WTC11 (cell line): ENCODE measurements around the gene OIP5.

ENCODE experiments used
- NFYB ChIP-seq: sonication (generic); formaldehyde crosslinking; conservative IDR thresholded peaks from 2 replicates; pipeline ENCODE4 v1.8.0; 2022; ENCODE audit warnings: low read depth, missing genetic modification reagents
- ZNF232 ChIP-seq: sonication (generic); formaldehyde crosslinking; IDR thresholded peaks from 2 replicates; pipeline ENCODE4 v1.8.0; 2022; ENCODE audit warnings: mild to moderate bottlenecking, missing genetic modification reagents
- ZNF263 ChIP-seq: sonication (generic); formaldehyde crosslinking; IDR thresholded peaks from 2 replicates; pipeline ENCODE4 v1.8.1; 2022; ENCODE audit warnings: low read depth, mild to moderate bottlenecking, moderate library complexity, missing genetic modification reagents
- TF ChIP-seq, protein P1 (sequence below): fragments of 200-600 bp; IDR thresholded peaks from 2 replicates; pipeline ENCODE4 v1.8.0; 2022; ENCODE audit warnings: antibody characterized with exemption
- TF ChIP-seq, protein P2 (sequence below): fragments of 250-450 bp; sonication (Bioruptor Pico); conservative IDR thresholded peaks from 2 replicates; pipeline ENCODE4 v1.9.0; 2021; ENCODE audit warnings: mild to moderate bottlenecking
- TF ChIP-seq, protein P3 (sequence below): sonication (generic); formaldehyde crosslinking; IDR thresholded peaks from 2 replicates; pipeline ENCODE4 v1.8.1; 2022; ENCODE audit warnings: low read depth, missing genetic modification reagents, borderline replicate concordance

DNA sequence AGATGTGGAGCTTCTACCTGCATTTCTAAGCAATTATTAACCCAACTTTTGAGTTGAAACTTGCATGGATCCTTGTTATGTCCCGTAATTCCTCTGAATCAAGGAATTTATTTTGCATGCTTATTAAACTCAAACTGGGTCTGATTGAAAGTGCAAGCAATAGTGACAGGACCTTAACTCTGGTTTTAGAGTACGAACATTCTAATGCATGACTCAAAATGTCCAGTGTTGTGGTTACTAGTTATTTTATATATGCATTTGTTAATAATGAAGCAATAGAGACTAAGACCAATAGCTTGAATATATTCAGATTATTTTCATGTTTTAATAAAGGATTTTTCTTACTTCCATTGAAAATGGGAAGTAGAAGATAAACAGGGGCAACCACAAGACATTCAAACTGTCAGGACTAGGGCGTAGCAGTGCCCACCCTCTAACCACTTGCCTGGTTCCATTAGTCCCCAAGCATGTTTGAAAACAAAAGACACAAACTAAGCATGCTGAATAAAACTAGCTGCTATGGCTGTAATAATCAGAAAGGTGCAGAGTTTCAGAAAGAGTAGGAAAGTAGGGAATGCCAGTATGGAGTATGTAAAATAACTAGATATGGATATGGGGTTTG is 28.1 kb downstream of the OIP5 start:
- TF ChIP-seq, protein P1, sequence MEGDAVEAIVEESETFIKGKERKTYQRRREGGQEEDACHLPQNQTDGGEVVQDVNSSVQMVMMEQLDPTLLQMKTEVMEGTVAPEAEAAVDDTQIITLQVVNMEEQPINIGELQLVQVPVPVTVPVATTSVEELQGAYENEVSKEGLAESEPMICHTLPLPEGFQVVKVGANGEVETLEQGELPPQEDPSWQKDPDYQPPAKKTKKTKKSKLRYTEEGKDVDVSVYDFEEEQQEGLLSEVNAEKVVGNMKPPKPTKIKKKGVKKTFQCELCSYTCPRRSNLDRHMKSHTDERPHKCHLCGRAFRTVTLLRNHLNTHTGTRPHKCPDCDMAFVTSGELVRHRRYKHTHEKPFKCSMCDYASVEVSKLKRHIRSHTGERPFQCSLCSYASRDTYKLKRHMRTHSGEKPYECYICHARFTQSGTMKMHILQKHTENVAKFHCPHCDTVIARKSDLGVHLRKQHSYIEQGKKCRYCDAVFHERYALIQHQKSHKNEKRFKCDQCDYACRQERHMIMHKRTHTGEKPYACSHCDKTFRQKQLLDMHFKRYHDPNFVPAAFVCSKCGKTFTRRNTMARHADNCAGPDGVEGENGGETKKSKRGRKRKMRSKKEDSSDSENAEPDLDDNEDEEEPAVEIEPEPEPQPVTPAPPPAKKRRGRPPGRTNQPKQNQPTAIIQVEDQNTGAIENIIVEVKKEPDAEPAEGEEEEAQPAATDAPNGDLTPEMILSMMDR, result no peak
- TF ChIP-seq, protein P2, sequence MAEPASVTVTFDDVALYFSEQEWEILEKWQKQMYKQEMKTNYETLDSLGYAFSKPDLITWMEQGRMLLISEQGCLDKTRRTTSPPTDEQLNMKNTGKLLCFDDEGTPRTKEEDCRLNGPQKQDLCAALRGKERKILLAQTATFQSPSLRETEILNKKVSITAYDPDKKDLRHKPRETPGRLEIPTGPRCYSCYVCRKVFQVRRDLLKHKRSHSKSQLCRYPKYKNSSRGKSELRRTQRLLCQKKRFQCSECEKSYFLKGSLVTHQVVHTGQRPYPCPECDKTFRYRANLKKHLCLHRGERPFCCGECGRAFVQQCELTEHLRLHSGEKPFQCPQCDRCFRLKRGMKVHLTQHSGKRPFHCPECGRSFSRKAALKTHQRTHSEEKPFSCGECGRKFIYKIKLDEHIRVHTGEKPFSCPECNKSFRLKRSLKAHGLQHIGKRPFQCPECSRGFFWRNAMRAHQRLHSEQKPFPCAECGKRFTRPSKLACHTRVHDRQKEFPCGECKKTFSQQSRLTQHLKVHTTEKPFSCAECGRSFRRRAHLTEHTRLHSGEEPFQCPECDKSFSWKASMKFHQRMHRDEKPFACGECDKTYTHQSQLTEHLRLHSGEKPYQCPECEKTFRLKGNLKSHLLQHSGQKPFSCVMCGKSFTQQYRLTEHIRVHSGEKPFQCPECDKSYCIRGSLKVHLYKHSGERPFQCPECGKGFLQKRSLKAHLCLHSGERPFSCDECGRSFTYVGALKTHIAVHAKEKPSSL, result no peak
- no peak for TF ChIP-seq NFYB (CRISPR knock-in tag)
- TF ChIP-seq, protein P3, sequence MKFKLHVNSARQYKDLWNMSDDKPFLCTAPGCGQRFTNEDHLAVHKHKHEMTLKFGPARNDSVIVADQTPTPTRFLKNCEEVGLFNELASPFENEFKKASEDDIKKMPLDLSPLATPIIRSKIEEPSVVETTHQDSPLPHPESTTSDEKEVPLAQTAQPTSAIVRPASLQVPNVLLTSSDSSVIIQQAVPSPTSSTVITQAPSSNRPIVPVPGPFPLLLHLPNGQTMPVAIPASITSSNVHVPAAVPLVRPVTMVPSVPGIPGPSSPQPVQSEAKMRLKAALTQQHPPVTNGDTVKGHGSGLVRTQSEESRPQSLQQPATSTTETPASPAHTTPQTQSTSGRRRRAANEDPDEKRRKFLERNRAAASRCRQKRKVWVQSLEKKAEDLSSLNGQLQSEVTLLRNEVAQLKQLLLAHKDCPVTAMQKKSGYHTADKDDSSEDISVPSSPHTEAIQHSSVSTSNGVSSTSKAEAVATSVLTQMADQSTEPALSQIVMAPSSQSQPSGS (CRISPR knock-in tag), result no peak
- no peak for TF ChIP-seq ZNF232 (CRISPR knock-in tag)
- TF ChIP-seq ZNF263, result no peak
